Measurements from ENCODE around the gene HESX1. TPM values are rescaled to one million over a fixed set of nuclear protein-coding genes. Genes with fewer than 3 reads are reported as not detected.

The HESX1 gene
- total RNA-seq, 4 donors from 2014 or later = 0.30 to 3.7 (median 1.6) TPM

DNA sequence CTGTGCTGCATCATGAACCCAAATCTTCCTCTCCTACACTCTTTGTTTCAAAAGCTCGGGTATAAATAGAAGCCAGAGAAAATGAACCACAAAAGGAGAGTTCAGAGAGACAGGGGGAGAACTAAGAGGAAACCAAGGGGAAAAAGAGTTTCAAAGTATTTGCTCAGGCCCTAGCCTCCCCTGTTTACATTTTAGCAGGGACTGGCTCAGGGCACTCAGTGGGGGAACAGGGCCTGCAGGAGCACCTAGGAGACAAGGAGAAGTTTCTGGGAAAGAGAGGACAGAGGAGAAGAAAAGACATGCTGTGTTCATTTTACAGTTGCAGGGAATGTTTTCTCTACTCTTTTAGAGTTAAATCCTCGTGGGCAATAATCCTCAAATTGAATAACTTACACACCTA lies 26.1 kb downstream of the HESX1 start:
- intact Hi-C loops (cut with DNase I; ENCODE audit: low total_unique reads) = no loop called here
- TF ChIP-seq POLR2A (IDR thresholded peaks at IDR 0.05) = no peak
- DNase-seq (ENCODE audit: low spot score in 2 of 2) = no peak
- H3K4me3 ChIP-seq (ENCODE audit: low read depth, poor library complexity, severe bottlenecking) = no peak overlapping the region
- WGBS, 2 donors = 67 to 86% methylated on average over 2 of the region's 2 CpGs

DNA sequence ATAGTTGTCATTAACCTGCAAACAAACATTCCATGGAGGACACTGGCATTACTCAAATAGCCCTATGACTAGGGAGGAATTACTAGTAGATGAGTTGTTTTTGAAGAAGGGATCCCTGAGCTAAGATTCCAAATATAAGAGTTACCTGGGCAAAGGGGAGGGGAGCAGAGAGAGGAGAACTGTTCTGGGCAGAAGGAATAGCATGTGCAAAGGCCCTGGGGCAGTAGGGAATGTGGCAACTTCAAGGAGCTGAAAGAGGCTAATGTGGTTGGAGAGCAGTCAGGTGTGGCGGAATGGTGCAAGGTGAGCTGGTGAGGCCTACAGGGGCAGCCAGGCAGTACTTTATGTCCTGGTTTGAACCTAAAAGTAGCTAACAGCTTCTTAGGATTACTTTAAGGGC lies 28.8 kb downstream of the HESX1 start:
- 97% methylated on average over 1 of the region's 1 CpG for WGBS, 2 donors
- H3K4me3 ChIP-seq (ENCODE audit: low read depth, poor library complexity, severe bottlenecking) = no peak overlapping the region
- no peak for TF ChIP-seq POLR2A (IDR thresholded peaks at IDR 0.05)
- DNase-seq (ENCODE audit: low spot score in 2 of 2) = no peak
- intact Hi-C loops (cut with DNase I; ENCODE audit: low total_unique reads) = no loop called here

DNA sequence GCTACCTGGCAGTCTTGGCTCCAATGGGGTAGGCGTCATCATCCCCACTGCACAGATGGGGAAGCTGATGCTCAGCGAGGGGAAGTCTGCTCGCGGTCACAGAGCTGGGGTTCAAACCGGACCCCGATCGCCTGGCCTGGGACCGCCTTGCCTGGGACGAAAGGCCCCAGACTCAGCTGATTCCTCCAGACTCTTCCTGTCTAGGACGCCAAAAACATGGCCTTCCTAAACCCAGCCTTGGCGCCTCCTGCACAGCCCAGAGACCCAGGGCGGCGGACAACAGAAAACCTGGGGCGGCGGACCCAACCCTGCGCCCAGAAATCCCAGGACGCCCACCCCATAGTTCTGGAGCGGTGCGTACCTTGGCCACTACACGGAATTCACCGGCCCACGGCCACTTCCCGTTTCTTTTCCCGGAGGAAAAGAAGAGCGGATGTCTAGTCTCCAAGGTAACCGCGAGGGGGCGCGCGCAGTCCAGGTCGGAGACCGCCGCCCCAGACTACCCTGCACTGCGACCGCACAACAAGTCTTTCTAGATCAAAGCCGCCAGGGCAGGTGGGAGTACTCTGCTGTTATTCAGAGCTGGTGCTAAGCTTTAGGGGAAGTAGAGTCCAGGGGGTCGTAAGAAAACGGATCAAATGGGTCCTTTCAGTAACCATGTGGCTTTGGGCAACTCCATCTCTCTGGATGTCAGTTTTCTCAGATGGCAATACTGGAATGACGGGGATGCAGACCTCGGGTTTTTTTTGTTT lies 29.7 kb downstream of the HESX1 start:
- TF ChIP-seq POLR2A (IDR thresholded peaks at IDR 0.05) = no peak
- TF ChIP-seq, protein P1, sequence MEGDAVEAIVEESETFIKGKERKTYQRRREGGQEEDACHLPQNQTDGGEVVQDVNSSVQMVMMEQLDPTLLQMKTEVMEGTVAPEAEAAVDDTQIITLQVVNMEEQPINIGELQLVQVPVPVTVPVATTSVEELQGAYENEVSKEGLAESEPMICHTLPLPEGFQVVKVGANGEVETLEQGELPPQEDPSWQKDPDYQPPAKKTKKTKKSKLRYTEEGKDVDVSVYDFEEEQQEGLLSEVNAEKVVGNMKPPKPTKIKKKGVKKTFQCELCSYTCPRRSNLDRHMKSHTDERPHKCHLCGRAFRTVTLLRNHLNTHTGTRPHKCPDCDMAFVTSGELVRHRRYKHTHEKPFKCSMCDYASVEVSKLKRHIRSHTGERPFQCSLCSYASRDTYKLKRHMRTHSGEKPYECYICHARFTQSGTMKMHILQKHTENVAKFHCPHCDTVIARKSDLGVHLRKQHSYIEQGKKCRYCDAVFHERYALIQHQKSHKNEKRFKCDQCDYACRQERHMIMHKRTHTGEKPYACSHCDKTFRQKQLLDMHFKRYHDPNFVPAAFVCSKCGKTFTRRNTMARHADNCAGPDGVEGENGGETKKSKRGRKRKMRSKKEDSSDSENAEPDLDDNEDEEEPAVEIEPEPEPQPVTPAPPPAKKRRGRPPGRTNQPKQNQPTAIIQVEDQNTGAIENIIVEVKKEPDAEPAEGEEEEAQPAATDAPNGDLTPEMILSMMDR (IDR thresholded peaks at IDR 0.05) = peak in 1 of 3 donors; percentile 56
- peak; percentile 41 to 95 for DNase-seq (ENCODE audit: low spot score in 2 of 2)
- 10 to 20% methylated on average over 29 to 40 of the region's 40 CpGs for WGBS, 2 donors
- intact Hi-C loops (cut with DNase I; ENCODE audit: low total_unique reads) = no loop called here
- H3K4me3 ChIP-seq (ENCODE audit: low read depth, poor library complexity, severe bottlenecking) = peak overlapping the region; percentile 15

DNA sequence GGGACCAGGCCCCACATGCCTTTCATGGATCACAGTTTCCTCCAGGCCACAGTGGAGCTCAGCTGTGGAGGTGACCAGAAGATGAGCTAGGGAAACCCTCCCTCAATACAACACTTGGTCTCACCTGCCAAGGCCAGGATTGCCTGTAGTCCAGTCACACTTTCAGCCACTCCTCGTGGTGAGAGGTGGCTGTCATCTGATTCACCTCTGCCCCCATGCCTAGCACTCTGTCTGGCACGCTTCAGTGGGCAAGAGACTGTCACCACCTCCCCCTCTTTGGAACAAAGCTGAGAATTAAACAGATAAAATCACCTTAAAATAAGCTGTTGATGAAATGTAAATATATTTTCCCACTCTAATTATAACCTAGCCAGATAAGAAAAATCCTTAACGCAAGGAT lies 30.7 kb downstream of the HESX1 start:
- H3K4me3 ChIP-seq (ENCODE audit: low read depth, poor library complexity, severe bottlenecking) = no peak overlapping the region
- 61 to 69% methylated on average over 3 of the region's 3 CpGs for WGBS, 2 donors
- no peak for DNase-seq (ENCODE audit: low spot score in 2 of 2)
- intact Hi-C loops (cut with DNase I; ENCODE audit: low total_unique reads) = no loop called here
- TF ChIP-seq POLR2A (IDR thresholded peaks at IDR 0.05) = no peak
- TF ChIP-seq, protein P1 (IDR thresholded peaks at IDR 0.05) = no peak

DNA sequence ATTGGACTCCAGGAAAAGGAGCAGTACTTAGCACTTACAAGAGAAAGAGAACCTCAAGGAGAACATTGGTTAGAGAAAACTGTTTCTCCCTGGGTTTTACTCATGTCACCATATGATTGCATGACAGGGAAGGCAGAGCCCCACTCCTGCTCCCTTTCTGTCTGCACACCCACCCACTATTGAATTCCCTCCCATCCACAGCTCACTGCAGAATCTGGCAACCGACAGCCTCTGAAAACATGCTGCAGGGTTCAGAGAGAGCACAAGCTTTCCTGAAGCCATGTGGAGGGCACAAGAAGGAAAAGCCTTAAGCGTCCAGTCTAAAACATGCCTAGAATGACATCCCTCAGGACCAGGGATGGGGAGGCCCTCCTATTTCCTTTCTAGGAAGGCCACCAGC lies 31.6 kb downstream of the HESX1 start:
- DNase-seq (ENCODE audit: low spot score in 2 of 2) = no peak
- intact Hi-C loops (cut with DNase I; ENCODE audit: low total_unique reads) = no loop called here
- H3K4me3 ChIP-seq (ENCODE audit: low read depth, poor library complexity, severe bottlenecking) = no peak overlapping the region
- TF ChIP-seq POLR2A (IDR thresholded peaks at IDR 0.05) = no peak
- TF ChIP-seq, protein P1 (IDR thresholded peaks at IDR 0.05) = no peak
- WGBS, 2 donors = 53 to 94% methylated on average over 2 of the region's 2 CpGs

DNA sequence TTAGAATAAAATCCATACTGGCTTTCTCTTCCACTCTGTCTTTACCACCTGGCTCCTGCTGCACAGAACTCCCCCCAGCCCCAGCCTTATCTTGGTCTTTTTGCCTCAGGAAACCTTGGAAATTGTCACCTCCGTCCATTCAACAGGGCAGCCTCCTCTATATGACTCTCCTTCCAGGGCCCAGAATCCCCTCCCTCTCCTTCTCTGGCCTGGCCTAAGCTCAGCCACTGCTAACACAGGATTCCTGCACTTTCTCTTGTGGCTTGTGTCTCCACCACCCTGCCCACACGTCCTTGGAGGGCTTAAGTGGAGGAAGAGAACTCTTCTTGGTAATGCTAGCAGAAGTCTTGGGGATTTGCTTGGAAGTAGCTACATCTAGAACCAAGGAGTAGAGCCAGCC lies 33.1 kb downstream of the HESX1 start:
- no peak for DNase-seq (ENCODE audit: low spot score in 2 of 2)
- intact Hi-C loops (cut with DNase I; ENCODE audit: low total_unique reads) = no loop called here
- H3K4me3 ChIP-seq (ENCODE audit: low read depth, poor library complexity, severe bottlenecking) = no peak overlapping the region
- 72 to 88% methylated on average over 2 of the region's 2 CpGs for WGBS, 2 donors
- TF ChIP-seq, protein P1 (IDR thresholded peaks at IDR 0.05) = no peak
- TF ChIP-seq POLR2A (IDR thresholded peaks at IDR 0.05) = no peak

DNA sequence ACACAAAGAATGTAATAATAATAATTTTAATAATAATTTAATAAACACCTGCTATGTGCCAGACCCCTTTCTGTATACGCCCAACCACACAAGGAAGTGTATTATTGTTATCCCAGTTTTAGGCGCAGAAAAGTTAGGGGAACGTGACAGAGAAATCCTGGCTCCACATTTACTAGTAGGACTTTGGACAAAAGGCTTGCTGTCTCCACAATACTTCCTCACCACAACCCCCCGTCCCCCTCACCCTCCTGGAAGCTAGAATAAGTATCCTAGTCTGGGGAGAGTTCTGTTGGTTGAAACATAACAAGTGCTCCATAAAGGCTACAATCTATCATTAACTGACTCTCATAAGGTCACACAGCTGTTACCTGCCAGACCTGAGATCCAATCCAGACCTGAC lies 34.1 kb downstream of the HESX1 start:
- no peak for TF ChIP-seq POLR2A (IDR thresholded peaks at IDR 0.05)
- TF ChIP-seq, protein P1 (IDR thresholded peaks at IDR 0.05) = no peak
- 27 to 41% methylated on average over 4 of the region's 4 CpGs for WGBS, 2 donors
- intact Hi-C loops (cut with DNase I; ENCODE audit: low total_unique reads) = no loop called here
- no peak for DNase-seq (ENCODE audit: low spot score in 2 of 2)
- H3K4me3 ChIP-seq (ENCODE audit: low read depth, poor library complexity, severe bottlenecking) = no peak overlapping the region

Measured in lower leg skin (tissue), 4 donors.